Epithelial cell of esophagus (primary cell): ENCODE results near the gene HSPG2.
A peak's percentile ranks its signal among the peaks of the same experiment; 100 is the strongest.

ENCODE experiments used
- DNase-seq: peaks from one replicate; pipeline ENCODE4 v3.0.0; 2010; ENCODE audit warnings: low read depth
- H3K4me3 ChIP-seq: 2 replicates; pipeline ENCODE4 v1.5.1; 2011; ENCODE audit warnings: mild to moderate bottlenecking, low read length, control low read depth
- CTCF ChIP-seq: IDR thresholded peaks from 2 replicates; pipeline ENCODE4 v1.5.1; 2011; ENCODE audit warnings: low read depth, mild to moderate bottlenecking, low read length, control low read depth, inconsistent platforms; ENCODE audit not compliant: insufficient read depth; ENCODE audit errors: missing control alignments

The HSPG2 gene

GRCh38 chr1:21874778-21875547 is 62.1 kb downstream of the HSPG2 start:
- no peak for DNase-seq
- no peak for TF ChIP-seq CTCF
- H3K4me3 ChIP-seq: no peak overlapping the region

GRCh38 chr1:21874328-21874727 is 62.8 kb downstream of the HSPG2 start:
- TF ChIP-seq CTCF: no peak
- H3K4me3 ChIP-seq: no peak overlapping the region
- no peak for DNase-seq

GRCh38 chr1:21873761-21874160 is 63.3 kb downstream of the HSPG2 start:
- H3K4me3 ChIP-seq: no peak overlapping the region
- no peak for DNase-seq
- no peak for TF ChIP-seq CTCF

- no peak overlapping the region for H3K4me3 ChIP-seq
- no peak for TF ChIP-seq CTCF
- DNase-seq: no peak
These were observed 63.9 kb downstream of the HSPG2 start for GRCh38 chr1:21873174-21873573.

GRCh38 chr1:21872445-21873079 is 64.5 kb downstream of the HSPG2 start:
- H3K4me3 ChIP-seq: no peak overlapping the region
- TF ChIP-seq CTCF: no peak
- DNase-seq: peak; percentile 23

- no peak for TF ChIP-seq CTCF
- H3K4me3 ChIP-seq: no peak overlapping the region
- peak; percentile 77 for DNase-seq
These were observed 65.2 kb downstream of the HSPG2 start for GRCh38 chr1:21871943-21872342.
